WTC11 (cell line): ENCODE results near the gene ARPC1B. TPM values are rescaled to one million over a fixed set of nuclear protein-coding genes. Genes with fewer than 3 reads are reported as not detected.

ENCODE experiments used
- ATAC-seq: fragments of 200-7000 bp; cut with Tn5 transposase; 2 replicates; pipeline ENCODE4 v1.10.0; 2021; ENCODE audit warnings: mild to moderate bottlenecking, moderate library complexity
- CTCF ChIA-PET: fragments of 300-600 bp; sonication (Branson Sonifier 250); formaldehyde crosslinking; loops from one replicate; lab custom pipeline; 2021; ENCODE audit warnings: antibody characterized with exemption; lab: Charles Lee
- POLR2A ChIA-PET: fragments of 350-600 bp; sonication (Branson Sonifier 250); formaldehyde crosslinking; loops from one replicate; lab custom pipeline; 2021; ENCODE audit warnings: antibody characterized with exemption; lab: Charles Lee
- DNase-seq: peaks from one replicate; pipeline ENCODE4 v3.0.0; 2021; ENCODE audit warnings: low spot score
- H3K27ac Mint-ChIP-seq: 2 replicates; pipeline ENCODE4 v1.8.0; 2021; ENCODE audit warnings: mixed read lengths
- H3K27me3 Mint-ChIP-seq: 2 replicates; pipeline ENCODE4 v1.8.0; 2021; ENCODE audit warnings: low read depth, mild to moderate bottlenecking, moderate library complexity, mixed read lengths
- H3K36me3 Mint-ChIP-seq: 2 replicates; pipeline ENCODE4 v1.8.0; 2021; ENCODE audit warnings: mixed read lengths
- H3K4me1 Mint-ChIP-seq: 2 replicates; pipeline ENCODE4 v1.8.0; 2022; ENCODE audit warnings: mixed read lengths
- H3K4me3 Mint-ChIP-seq: 2 replicates; pipeline ENCODE4 v1.8.0; 2021; ENCODE audit warnings: mild to moderate bottlenecking, moderate library complexity, mixed read lengths
- H3K9me3 Mint-ChIP-seq: 2 replicates; pipeline ENCODE4 v1.8.0; 2021; ENCODE audit warnings: mixed read lengths
- AR ChIP-seq: fragments of 250-450 bp; sonication (Bioruptor Pico); IDR thresholded peaks from 2 replicates; pipeline ENCODE4 v1.9.0; 2021; ENCODE audit warnings: mild to moderate bottlenecking
- E2F1 ChIP-seq: sonication (generic); formaldehyde crosslinking; IDR thresholded peaks from 2 replicates; pipeline ENCODE4 v1.8.0; 2022; ENCODE audit warnings: mild to moderate bottlenecking, missing genetic modification reagents
- E2F4 ChIP-seq: sonication (generic); formaldehyde crosslinking; IDR thresholded peaks from 2 replicates; pipeline ENCODE4 v1.8.1; 2022; ENCODE audit warnings: low read depth, mild to moderate bottlenecking, moderate library complexity, missing genetic modification reagents, borderline replicate concordance
- ETV6 ChIP-seq: sonication (generic); formaldehyde crosslinking; IDR thresholded peaks from 2 replicates; pipeline ENCODE4 v1.8.1; 2022; ENCODE audit warnings: mild to moderate bottlenecking, missing genetic modification reagents
- FOXJ3 ChIP-seq: sonication (generic); formaldehyde crosslinking; IDR thresholded peaks from 2 replicates; pipeline ENCODE4 v1.9.0; 2021; ENCODE audit warnings: missing genetic modification reagents, mild to moderate bottlenecking, borderline replicate concordance
- HMGA2 ChIP-seq: fragments of 250-450 bp; sonication (Bioruptor Pico); IDR thresholded peaks from 2 replicates; pipeline ENCODE4 v1.4.0; 2021; ENCODE audit warnings: mild to moderate bottlenecking, moderate library complexity
- HMGXB4 ChIP-seq: sonication (generic); formaldehyde crosslinking; IDR thresholded peaks from 2 replicates; pipeline ENCODE4 v1.8.1; 2023; ENCODE audit warnings: mild to moderate bottlenecking, moderate library complexity, missing genetic modification reagents
- KAT7 ChIP-seq: sonication (generic); formaldehyde crosslinking; IDR thresholded peaks from 2 replicates; pipeline ENCODE4 v1.8.1; 2023; ENCODE audit warnings: missing genetic modification reagents, mild to moderate bottlenecking, borderline replicate concordance
- MXD4 ChIP-seq: fragments of 250-450 bp; sonication (Bioruptor Pico); IDR thresholded peaks from 2 replicates; pipeline ENCODE4 v1.8.0; 2021; ENCODE audit warnings: mild to moderate bottlenecking, moderate library complexity, borderline replicate concordance
- MYBL2 ChIP-seq: sonication (generic); formaldehyde crosslinking; IDR thresholded peaks from 2 replicates; pipeline ENCODE4 v1.8.1; 2023; ENCODE audit warnings: mild to moderate bottlenecking, moderate library complexity, missing genetic modification reagents
- NR2C2 ChIP-seq: sonication (generic); formaldehyde crosslinking; IDR thresholded peaks from 2 replicates; pipeline ENCODE4 v1.8.0; 2022; ENCODE audit warnings: mild to moderate bottlenecking, missing genetic modification reagents
- OVOL2 ChIP-seq: fragments of 250-450 bp; sonication (Bioruptor Pico); IDR thresholded peaks from 2 replicates; pipeline ENCODE4 v1.9.0; 2021; ENCODE audit warnings: mild to moderate bottlenecking, borderline replicate concordance
- PRRX2 ChIP-seq: fragments of 250-450 bp; sonication (Bioruptor Pico); IDR thresholded peaks from 2 replicates; pipeline ENCODE4 v1.8.0; 2021; ENCODE audit warnings: mild to moderate bottlenecking
- SOX15 ChIP-seq: fragments of 250-450 bp; sonication (Bioruptor Pico); IDR thresholded peaks from 2 replicates; pipeline ENCODE4 v1.9.0; 2021; ENCODE audit warnings: mild to moderate bottlenecking
- STAT6 ChIP-seq: sonication (generic); formaldehyde crosslinking; conservative IDR thresholded peaks from 2 replicates; pipeline ENCODE4 v1.8.1; 2023; ENCODE audit warnings: mild to moderate bottlenecking, low read depth, missing genetic modification reagents, moderate library complexity
- TEAD4 ChIP-seq: sonication (generic); formaldehyde crosslinking; IDR thresholded peaks from 2 replicates; pipeline ENCODE4 v1.8.0; 2022; ENCODE audit warnings: mild to moderate bottlenecking, missing genetic modification reagents
- TP53 ChIP-seq: sonication (generic); formaldehyde crosslinking; IDR thresholded peaks from 2 replicates; pipeline ENCODE4 v1.8.1; 2023; ENCODE audit warnings: mild to moderate bottlenecking, missing genetic modification reagents
- USF1 ChIP-seq: sonication (generic); formaldehyde crosslinking; IDR thresholded peaks from 2 replicates; pipeline ENCODE4 v1.8.0; 2022; ENCODE audit warnings: mild to moderate bottlenecking, missing genetic modification reagents
- ZNF396 ChIP-seq: fragments of 250-450 bp; sonication (Bioruptor Pico); IDR thresholded peaks from 2 replicates; pipeline ENCODE4 v1.8.0; 2021; ENCODE audit warnings: mild to moderate bottlenecking, moderate library complexity, borderline replicate concordance
- ZNF423 ChIP-seq: fragments of 250-450 bp; sonication (Bioruptor Pico); IDR thresholded peaks from 2 replicates; pipeline ENCODE4 v2.1.2; 2022; ENCODE audit warnings: mild to moderate bottlenecking, moderate library complexity
- total RNA-seq: library from RNA; stranded (reverse); gene quantifications from 3 replicates; pipeline ENCODE4 v1.2.3, GENCODE V29; 2021

The ARPC1B gene
- total RNA-seq, 1 experiment from 2014 or later, result 66.2 TPM

- Mint-ChIP-seq H3K4me1 (peaks cover 12% of the 10 kb centered on the region), H3K4me3 (peak overlapping the region; percentile 77), H3K27me3 (no peaks in the 10 kb centered on the region)
- DNase-seq, result no peak
- ATAC-seq, result no peak
- CTCF ChIA-PET, result interaction anchor here (2.1 to 2.5 kb wide), 2 partner anchors 17 to 26 kb away, joined by 13 to 15 read pairs; partner anchors contain the start of genes BUD31 and PDAP1
- TF ChIP-seq E2F1 (CRISPR knock-in tag) (no peak), STAT6 (CRISPR knock-in tag) (no peak), AR (CRISPR knock-in tag) (no peak), USF1 (CRISPR knock-in tag) (no peak), ZNF423 (no peak), ZNF396 (CRISPR knock-in tag) (no peak), ETV6 (CRISPR knock-in tag) (no peak), E2F4 (CRISPR knock-in tag) (no peak), HMGA2 (CRISPR knock-in tag) (no peak), SOX15 (CRISPR knock-in tag) (no peak), NR2C2 (CRISPR knock-in tag) (no peak), PRRX2 (CRISPR knock-in tag) (no peak), TP53 (no peak), FOXJ3 (CRISPR knock-in tag) (no peak), MXD4 (no peak), HMGXB4 (no peak), KAT7 (CRISPR knock-in tag) (no peak), TEAD4 (no peak), MYBL2 (no peak), OVOL2 (CRISPR knock-in tag) (no peak)
- TF ChIP-seq, all 79 proteins: peak for 0
- peaks cover 26% of the 10 kb centered on the region for H3K36me3 Mint-ChIP-seq
- no peak overlapping the region for H3K27ac Mint-ChIP-seq
- POLR2A ChIA-PET, result interaction anchor here (1.0 to 3.5 kb wide), 4 partner anchors 17 to 23 kb away, joined by 3 to 37 read pairs (median 6); partner anchors contain the start of genes ARPC1B, BUD31 and PDAP1
- no peaks in the 10 kb centered on the region for H3K9me3 Mint-ChIP-seq
Measured at GRCh38 chr7:99392046-99392445, 17.5 kb downstream of the ARPC1B start.
